MM.1S (cell line): ENCODE data around the gene KCNJ6.

Experiments
- EZH2 ChIP-seq: fragments of 300-600 bp; sonication (generic); optimal IDR thresholded peaks from 2 replicates; pipeline ENCODE3; 2017; ENCODE audit warnings: low read depth, mild to moderate bottlenecking, antibody characterized with exemption, low read length, mixed read lengths
- EZH2phosphoT487 ChIP-seq: fragments of 300-600 bp; sonication (generic); IDR thresholded peaks from 2 replicates; pipeline ENCODE4 v1.6.1; 2018; ENCODE audit warnings: antibody characterized with exemption, low read length
- TF ChIP-seq, protein P1 (sequence below): fragments of 300-600 bp; sonication (generic); IDR thresholded peaks from 2 replicates; pipeline ENCODE4 v1.5.1; 2016; ENCODE audit warnings: antibody characterized with exemption, low read length, mixed read lengths

DNA sequence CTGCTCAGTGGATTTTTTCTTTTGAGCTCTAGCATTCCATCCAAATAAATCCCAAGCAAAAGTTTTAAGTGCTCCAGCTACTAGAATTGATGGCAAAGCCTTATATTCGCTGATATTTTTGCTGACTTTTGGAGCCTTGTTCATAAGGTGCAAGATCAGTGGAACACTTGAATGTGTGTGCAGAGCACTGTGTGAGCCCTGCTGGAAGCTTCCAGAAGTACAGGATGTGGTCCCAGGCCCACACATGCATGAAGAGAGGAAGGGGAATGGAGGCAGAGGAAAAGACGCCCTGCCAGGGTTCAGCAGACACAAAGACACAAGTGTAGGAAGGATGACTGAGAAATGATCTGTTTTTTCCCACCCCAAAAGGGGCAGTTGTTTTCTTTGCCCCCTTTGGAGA, 169.4 kb downstream of the KCNJ6 start:
- TF ChIP-seq, protein P1, sequence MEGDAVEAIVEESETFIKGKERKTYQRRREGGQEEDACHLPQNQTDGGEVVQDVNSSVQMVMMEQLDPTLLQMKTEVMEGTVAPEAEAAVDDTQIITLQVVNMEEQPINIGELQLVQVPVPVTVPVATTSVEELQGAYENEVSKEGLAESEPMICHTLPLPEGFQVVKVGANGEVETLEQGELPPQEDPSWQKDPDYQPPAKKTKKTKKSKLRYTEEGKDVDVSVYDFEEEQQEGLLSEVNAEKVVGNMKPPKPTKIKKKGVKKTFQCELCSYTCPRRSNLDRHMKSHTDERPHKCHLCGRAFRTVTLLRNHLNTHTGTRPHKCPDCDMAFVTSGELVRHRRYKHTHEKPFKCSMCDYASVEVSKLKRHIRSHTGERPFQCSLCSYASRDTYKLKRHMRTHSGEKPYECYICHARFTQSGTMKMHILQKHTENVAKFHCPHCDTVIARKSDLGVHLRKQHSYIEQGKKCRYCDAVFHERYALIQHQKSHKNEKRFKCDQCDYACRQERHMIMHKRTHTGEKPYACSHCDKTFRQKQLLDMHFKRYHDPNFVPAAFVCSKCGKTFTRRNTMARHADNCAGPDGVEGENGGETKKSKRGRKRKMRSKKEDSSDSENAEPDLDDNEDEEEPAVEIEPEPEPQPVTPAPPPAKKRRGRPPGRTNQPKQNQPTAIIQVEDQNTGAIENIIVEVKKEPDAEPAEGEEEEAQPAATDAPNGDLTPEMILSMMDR, result peak; percentile 13; the same call in 1 of the 2 replicates
- TF ChIP-seq EZH2, result no peak
- TF ChIP-seq EZH2phosphoT487, result no peak
